ENCODE data around the gene PLA2G2C.

GRCh38 chr1:20172033-20172590, 14.2 kb downstream of the PLA2G2C start:
- TF ChIP-seq CTCF (IDR thresholded peaks at IDR 0.05; ENCODE audit: low read length) (no peak), EZH2 (IDR thresholded peaks at IDR 0.05; ENCODE audit: borderline replicate concordance, low read length) (no peak)
